Frontal cortex (tissue), 4 donors: ENCODE results near the gene PPP1R16B. TPM values are rescaled to one million over a fixed set of nuclear protein-coding genes. Genes with fewer than 3 reads are reported as not detected.
"Not testable (repeated sequence)": the region's sequence is repeated elsewhere in the genome, so short reads cannot be mapped to it uniquely, and the experiment has no call there.

Experiments
- DNase-seq, 2 donors: peaks; one replicate each; pipeline ENCODE4 v3.0.0; 2012; ENCODE audit warnings: low spot score in 2 of 2
- FAIRE-seq: peaks from 2 replicates; lab custom pipeline; 2012; peaks lifted over from hg19 to GRCh38; lab: Jason Lieb, UNC
- total RNA-seq: library from RNA; depleted of rRNA; stranded (reverse); fragments of >200 nt; gene quantifications from one replicate; pipeline ENCODE4 v1.2.3, GENCODE V29; 2014
- donor health status: control.
- donor health status: control.
- donor health status: control.

The PPP1R16B gene
- total RNA-seq, 1 donor from 2014 or later = 10.6 TPM

DNA sequence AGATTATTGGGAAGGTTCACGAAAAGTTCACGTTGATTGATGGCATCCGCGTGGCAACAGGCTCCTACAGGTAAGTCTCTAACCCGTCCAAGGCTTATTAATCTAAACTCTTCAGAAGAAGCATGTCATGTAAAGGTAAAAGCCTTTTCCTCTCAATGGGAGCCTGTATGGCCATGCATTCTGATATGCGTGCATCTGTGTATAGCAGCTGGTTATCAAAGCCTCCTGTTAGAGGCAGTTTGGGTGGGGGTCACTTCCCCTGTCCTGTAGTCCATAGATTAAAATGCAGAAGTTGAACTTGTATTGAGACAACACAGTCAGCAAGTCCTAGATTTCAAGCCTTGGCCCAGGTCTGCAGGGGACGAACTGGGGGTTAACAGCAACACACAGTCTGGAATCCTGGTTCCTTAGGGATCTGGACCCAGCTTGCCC is 142.4 kb downstream of the PPP1R16B start:
- DNase-seq (no peak), FAIRE-seq (no peak)

- DNase-seq = no peak
- FAIRE-seq = no peak
Observed at GRCh38 chr20:38950254-38950653, 144.8 kb downstream of the PPP1R16B start.

DNA sequence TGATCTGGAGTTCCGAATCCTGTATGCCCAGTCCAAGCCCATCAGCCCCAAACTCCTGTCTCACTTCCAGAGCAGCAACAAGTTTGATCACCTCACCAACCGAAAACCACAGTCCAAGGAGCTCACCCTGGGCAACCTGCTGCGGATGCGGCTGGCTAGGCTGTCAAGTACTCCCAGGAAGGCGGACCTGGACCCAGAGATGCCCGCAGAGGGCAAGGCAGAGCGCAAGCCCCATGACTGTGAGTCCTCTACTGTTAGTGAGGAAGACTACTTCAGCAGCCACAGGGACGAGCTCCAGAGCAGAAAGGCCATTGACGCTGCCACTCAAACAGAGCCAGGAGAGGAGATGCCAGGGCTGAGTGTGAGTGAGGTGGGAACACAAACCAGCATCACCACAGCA is 146.1 kb downstream of the PPP1R16B start:
- DNase-seq (no peak), FAIRE-seq (no peak)

GRCh38 chr20:38952153-38952552 is 146.7 kb downstream of the PPP1R16B start:
- FAIRE-seq = no peak
- DNase-seq = no peak

DNA sequence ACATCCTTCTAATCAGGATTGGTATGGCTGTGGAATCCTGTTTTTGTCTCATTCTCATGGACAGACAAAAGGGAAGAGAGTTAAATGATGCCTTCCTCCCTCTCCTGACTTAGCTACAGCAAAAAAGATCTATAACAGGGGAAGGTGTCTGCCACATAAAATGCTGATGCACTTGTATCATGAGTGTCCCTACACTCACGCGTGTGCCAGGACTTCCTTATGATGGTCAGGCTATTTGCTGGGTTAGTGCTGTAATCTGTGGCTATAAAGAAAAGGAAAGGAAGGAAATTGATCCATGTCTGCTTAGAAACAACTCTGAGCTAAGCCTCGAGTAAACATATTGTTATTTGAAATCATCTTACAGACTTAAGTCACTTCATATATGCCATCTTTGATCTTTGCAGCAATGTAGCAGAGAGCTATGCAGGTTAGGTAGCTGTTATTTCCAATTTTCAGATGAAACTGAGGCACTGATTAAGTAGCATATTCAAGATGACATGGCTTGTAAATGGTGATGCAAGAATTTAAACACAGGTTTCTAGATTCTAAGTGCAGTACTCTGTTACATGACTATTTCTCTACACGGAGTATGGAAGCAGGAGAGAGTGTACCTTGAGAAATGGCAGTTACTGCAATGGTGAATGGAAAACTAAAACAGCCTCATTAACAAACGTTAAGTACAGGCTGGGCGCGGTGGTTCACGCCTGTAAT is 148.3 kb downstream of the PPP1R16B start:
- FAIRE-seq = no peak
- DNase-seq = no peak

GRCh38 chr20:38957235-38957876 is 151.9 kb downstream of the PPP1R16B start:
- FAIRE-seq (no peak), DNase-seq (no peak)

DNA sequence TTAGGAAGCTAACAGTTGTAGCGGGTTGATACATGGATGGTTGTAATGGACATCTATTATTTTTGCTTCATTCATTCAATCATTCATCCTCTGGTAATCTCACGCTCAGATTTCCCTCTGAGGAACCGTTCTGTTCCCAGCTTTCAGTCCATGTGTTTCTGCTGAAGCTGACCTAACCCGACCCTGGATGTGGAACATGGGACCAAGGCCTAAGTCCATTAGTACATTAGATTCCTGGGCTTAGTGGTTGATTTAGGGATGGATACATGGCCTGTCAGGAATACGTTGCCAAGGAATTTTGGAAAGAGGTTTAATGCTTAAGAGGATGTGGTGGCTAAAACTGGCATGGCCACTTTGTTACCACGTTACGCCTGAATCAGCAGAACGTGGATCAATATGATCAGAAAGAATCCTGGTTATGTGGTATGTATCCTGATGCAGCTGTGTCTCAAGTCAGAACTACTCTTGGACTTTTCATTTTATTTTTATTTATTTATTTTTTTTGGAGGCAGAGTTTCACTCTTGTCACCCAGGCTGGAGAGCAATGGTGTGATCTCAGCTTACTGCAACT is 152.5 kb downstream of the PPP1R16B start:
- no peak for FAIRE-seq
- no peak for DNase-seq

DNA sequence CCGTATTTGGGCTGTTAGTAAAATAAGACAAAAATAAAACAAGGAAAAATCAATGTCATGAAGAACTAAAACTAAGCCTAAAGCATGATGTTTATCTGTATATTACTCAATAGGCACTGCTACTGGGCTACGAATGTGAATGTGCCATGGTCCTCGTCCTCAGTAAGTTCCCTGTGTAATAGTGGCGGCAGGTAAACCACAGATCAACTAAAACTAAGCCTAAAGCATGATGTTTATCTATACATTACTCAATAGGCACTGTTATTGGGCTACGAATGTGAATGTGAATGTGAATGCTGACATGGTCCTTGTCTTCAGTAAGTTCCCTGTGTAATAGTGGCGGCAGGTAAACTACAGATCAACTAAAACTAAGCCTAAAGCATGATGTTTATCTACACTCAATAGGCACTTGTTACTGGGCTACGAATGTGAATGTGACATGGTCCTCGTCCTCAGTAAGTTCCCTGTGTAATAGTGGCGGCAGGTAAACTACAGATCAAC is 154.7 kb downstream of the PPP1R16B start:
- DNase-seq, FAIRE-seq: not testable (repeated sequence)

DNA sequence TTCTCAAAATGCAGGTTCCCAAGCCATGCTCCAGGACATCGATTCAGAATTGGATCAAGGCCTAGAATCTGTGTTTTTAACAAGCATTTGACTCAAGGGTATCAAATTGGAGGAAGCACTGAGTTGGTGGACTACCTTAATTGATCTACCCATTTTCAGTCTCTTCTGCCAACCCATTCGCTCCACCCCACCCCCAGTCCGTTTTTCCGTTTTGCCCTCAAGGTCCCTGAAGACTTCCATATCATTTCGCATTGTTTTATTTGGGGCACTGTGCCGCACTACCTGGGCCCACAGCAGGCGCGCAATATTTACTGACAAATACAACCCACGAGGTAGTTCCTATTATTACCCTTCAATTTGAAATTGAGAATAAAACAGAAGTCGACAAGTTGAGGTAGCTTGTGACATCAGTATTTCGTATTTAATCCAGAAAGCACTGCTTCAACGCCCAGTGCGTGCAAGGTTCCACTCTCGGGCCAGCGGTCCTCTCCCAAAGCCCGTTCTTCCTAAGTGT is 156.1 kb downstream of the PPP1R16B start:
- FAIRE-seq = no peak
- no peak for DNase-seq

- DNase-seq (peak; percentile 96 to 99), FAIRE-seq (no peak)
Observed at GRCh38 chr20:38962044-38962927, 156.8 kb downstream of the PPP1R16B start, which contains the start of gene DHX35. Gene DHX35 (plus strand): TSS chr20:38962344. CDS start chr20:38962368, 24 bp downstream.

- FAIRE-seq (no peak), DNase-seq (no peak)
Observed at GRCh38 chr20:38962928-38963401, 157.5 kb downstream of the PPP1R16B start.

GRCh38 chr20:38963745-38964144 is 158.2 kb downstream of the PPP1R16B start:
- DNase-seq (no peak), FAIRE-seq (no peak)

GRCh38 chr20:38965264-38965663 is 159.8 kb downstream of the PPP1R16B start:
- FAIRE-seq = no peak
- DNase-seq = no peak

- DNase-seq = no peak
- FAIRE-seq = no peak
Observed at GRCh38 chr20:38968090-38968489, 162.6 kb downstream of the PPP1R16B start.

- FAIRE-seq = no peak
Observed at GRCh38 chr20:38969708-38970107, 164.2 kb downstream of the PPP1R16B start.

GRCh38 chr20:38970302-38970701 is 164.8 kb downstream of the PPP1R16B start:
- FAIRE-seq = no peak
- DNase-seq = no peak

More at GRCh38 chr20:38969708-38970107, 164.2 kb downstream of the PPP1R16B start:
- DNase-seq = no peak
